ENCODE results near the gene CEBPA.

The CEBPA gene

DNA sequence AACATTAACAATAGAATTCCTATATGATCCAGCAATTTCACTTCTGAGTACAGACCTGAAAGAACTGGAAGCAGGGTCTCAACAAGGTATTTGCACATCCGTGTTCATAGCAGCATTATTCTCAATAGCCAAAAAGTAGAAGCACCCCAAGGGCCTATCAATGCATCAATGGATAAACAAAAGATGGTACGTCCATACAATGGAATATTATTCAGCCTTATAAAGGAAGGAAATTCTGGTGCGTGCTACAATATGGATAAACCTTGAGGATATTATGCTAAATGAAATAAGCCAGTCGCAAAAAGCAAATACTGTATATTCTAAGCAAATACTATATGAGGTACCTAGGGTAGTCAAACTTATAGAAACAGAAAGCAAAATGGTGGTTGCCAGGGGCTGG is 30.8 kb upstream of the CEBPA start:
- Histone ChIP-seq H3K4me2 (ENCODE audit: low read length) (no peak overlapping the region), H2AFZ (ENCODE audit: low read length) (no peak overlapping the region), H3K27ac (ENCODE audit: low read depth, low read length, poor library complexity, severe bottlenecking) (no peak overlapping the region), H3K9me3 (ENCODE audit: low read length) (no peaks in the 10 kb centered on the region), H3K79me2 (ENCODE audit: insufficient read depth, low read length) (no peaks in the 10 kb centered on the region), H3K27me3 (ENCODE audit: insufficient read depth, low read length) (no peaks in the 10 kb centered on the region), H3K9ac (ENCODE audit: low read length) (no peak overlapping the region), H3F3A (ENCODE audit: insufficient read depth, low read length) (no peaks in the 10 kb centered on the region), H3K4me1 (ENCODE audit: insufficient read depth, low read length, severe bottlenecking) (no peaks in the 10 kb centered on the region), H4K20me1 (ENCODE audit: insufficient read depth, low read length) (no peaks in the 10 kb centered on the region), H3K4me3 (ENCODE audit: low read depth, low read length, poor library complexity, severe bottlenecking) (no peak overlapping the region), H3K36me3 (ENCODE audit: insufficient read depth, low read length) (no peaks in the 10 kb centered on the region), H3K9me2 (ENCODE audit: low read depth, low read length) (no peaks in the 10 kb centered on the region)
- TF ChIP-seq EZH2 (IDR thresholded peaks at IDR 0.05; ENCODE audit: borderline replicate concordance, low read length) = no peak
- TF ChIP-seq, protein P1, sequence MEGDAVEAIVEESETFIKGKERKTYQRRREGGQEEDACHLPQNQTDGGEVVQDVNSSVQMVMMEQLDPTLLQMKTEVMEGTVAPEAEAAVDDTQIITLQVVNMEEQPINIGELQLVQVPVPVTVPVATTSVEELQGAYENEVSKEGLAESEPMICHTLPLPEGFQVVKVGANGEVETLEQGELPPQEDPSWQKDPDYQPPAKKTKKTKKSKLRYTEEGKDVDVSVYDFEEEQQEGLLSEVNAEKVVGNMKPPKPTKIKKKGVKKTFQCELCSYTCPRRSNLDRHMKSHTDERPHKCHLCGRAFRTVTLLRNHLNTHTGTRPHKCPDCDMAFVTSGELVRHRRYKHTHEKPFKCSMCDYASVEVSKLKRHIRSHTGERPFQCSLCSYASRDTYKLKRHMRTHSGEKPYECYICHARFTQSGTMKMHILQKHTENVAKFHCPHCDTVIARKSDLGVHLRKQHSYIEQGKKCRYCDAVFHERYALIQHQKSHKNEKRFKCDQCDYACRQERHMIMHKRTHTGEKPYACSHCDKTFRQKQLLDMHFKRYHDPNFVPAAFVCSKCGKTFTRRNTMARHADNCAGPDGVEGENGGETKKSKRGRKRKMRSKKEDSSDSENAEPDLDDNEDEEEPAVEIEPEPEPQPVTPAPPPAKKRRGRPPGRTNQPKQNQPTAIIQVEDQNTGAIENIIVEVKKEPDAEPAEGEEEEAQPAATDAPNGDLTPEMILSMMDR (IDR thresholded peaks at IDR 0.05; ENCODE audit: low read length) = no peak

DNA sequence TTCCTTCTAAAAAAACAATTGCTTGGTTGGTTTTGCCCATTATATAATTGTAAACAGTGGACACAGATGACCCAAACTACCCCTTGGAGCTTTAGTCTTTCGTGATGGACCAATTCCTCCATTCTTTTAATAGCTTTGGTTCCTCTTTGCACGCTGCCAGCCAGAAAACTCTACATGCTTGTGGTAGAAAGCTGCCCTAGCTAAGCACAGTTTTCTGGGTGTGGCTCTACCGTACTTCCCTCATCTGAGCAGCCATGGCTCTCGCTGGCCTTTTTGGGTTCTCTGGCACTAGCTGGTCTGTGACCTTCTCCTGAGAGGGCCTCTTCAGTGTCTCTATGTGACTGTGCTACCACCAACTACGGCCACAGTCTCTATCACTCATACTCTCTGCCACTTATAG is 29.9 kb upstream of the CEBPA start:
- TF ChIP-seq, protein P1 (IDR thresholded peaks at IDR 0.05; ENCODE audit: low read length) = no peak
- no peak for TF ChIP-seq EZH2 (IDR thresholded peaks at IDR 0.05; ENCODE audit: borderline replicate concordance, low read length)
- Histone ChIP-seq H3K27ac (ENCODE audit: low read depth, low read length, poor library complexity, severe bottlenecking) (no peak overlapping the region), H3K36me3 (ENCODE audit: insufficient read depth, low read length) (no peaks in the 10 kb centered on the region), H3F3A (ENCODE audit: insufficient read depth, low read length) (no peaks in the 10 kb centered on the region), H3K4me2 (ENCODE audit: low read length) (no peak overlapping the region), H2AFZ (ENCODE audit: low read length) (no peak overlapping the region), H3K9me2 (ENCODE audit: low read depth, low read length) (no peaks in the 10 kb centered on the region), H4K20me1 (ENCODE audit: insufficient read depth, low read length) (no peaks in the 10 kb centered on the region), H3K79me2 (ENCODE audit: insufficient read depth, low read length) (no peaks in the 10 kb centered on the region), H3K9ac (ENCODE audit: low read length) (no peak overlapping the region), H3K9me3 (ENCODE audit: low read length) (no peaks in the 10 kb centered on the region), H3K4me3 (ENCODE audit: low read depth, low read length, poor library complexity, severe bottlenecking) (no peak overlapping the region), H3K4me1 (ENCODE audit: insufficient read depth, low read length, severe bottlenecking) (no peaks in the 10 kb centered on the region), H3K27me3 (ENCODE audit: insufficient read depth, low read length) (no peaks in the 10 kb centered on the region)

DNA sequence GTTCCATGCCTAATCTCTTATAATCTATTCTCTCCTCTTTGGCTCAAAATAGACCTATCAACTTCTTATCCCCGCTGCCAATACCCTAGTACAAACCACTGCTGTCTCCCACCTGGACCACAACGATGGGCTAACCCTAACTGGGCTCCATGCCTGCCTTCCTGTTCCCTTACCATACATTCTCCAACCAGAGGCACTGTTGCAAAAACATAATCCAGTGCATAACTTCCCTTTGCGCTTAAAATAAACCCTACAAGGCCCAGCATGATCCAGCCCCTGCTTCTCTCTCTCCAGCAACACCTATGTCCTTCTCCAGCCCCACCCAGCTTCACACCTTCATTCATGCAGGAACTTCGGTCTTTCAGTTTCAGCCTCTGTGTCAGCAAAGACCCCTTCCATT is 27.4 kb upstream of the CEBPA start:
- Histone ChIP-seq H3K9me2 (ENCODE audit: low read depth, low read length) (no peaks in the 10 kb centered on the region), H3K4me1 (ENCODE audit: insufficient read depth, low read length, severe bottlenecking) (no peaks in the 10 kb centered on the region), H4K20me1 (ENCODE audit: insufficient read depth, low read length) (no peaks in the 10 kb centered on the region), H3K36me3 (ENCODE audit: insufficient read depth, low read length) (no peaks in the 10 kb centered on the region), H3K4me3 (ENCODE audit: low read depth, low read length, poor library complexity, severe bottlenecking) (no peak overlapping the region), H3K27me3 (ENCODE audit: insufficient read depth, low read length) (no peaks in the 10 kb centered on the region), H3K79me2 (ENCODE audit: insufficient read depth, low read length) (no peaks in the 10 kb centered on the region), H2AFZ (ENCODE audit: low read length) (no peak overlapping the region), H3K9ac (ENCODE audit: low read length) (no peak overlapping the region), H3F3A (ENCODE audit: insufficient read depth, low read length) (no peaks in the 10 kb centered on the region), H3K27ac (ENCODE audit: low read depth, low read length, poor library complexity, severe bottlenecking) (no peak overlapping the region), H3K9me3 (ENCODE audit: low read length) (no peaks in the 10 kb centered on the region), H3K4me2 (ENCODE audit: low read length) (no peak overlapping the region)
- TF ChIP-seq, protein P1 (IDR thresholded peaks at IDR 0.05; ENCODE audit: low read length) = no peak
- TF ChIP-seq EZH2 (IDR thresholded peaks at IDR 0.05; ENCODE audit: borderline replicate concordance, low read length) = no peak

Data from OCI-LY1 (cell line).